Measurements from ENCODE around the gene KIF27.
"Not testable (repeated sequence)": the region's sequence is repeated elsewhere in the genome, so short reads cannot be mapped to it uniquely, and the experiment has no call there.

The KIF27 gene, protein sequence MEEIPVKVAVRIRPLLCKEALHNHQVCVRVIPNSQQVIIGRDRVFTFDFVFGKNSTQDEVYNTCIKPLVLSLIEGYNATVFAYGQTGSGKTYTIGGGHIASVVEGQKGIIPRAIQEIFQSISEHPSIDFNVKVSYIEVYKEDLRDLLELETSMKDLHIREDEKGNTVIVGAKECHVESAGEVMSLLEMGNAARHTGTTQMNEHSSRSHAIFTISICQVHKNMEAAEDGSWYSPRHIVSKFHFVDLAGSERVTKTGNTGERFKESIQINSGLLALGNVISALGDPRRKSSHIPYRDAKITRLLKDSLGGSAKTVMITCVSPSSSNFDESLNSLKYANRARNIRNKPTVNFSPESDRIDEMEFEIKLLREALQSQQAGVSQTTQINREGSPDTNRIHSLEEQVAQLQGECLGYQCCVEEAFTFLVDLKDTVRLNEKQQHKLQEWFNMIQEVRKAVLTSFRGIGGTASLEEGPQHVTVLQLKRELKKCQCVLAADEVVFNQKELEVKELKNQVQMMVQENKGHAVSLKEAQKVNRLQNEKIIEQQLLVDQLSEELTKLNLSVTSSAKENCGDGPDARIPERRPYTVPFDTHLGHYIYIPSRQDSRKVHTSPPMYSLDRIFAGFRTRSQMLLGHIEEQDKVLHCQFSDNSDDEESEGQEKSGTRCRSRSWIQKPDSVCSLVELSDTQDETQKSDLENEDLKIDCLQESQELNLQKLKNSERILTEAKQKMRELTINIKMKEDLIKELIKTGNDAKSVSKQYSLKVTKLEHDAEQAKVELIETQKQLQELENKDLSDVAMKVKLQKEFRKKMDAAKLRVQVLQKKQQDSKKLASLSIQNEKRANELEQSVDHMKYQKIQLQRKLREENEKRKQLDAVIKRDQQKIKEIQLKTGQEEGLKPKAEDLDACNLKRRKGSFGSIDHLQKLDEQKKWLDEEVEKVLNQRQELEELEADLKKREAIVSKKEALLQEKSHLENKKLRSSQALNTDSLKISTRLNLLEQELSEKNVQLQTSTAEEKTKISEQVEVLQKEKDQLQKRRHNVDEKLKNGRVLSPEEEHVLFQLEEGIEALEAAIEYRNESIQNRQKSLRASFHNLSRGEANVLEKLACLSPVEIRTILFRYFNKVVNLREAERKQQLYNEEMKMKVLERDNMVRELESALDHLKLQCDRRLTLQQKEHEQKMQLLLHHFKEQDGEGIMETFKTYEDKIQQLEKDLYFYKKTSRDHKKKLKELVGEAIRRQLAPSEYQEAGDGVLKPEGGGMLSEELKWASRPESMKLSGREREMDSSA (N-terminal part only)

DNA sequence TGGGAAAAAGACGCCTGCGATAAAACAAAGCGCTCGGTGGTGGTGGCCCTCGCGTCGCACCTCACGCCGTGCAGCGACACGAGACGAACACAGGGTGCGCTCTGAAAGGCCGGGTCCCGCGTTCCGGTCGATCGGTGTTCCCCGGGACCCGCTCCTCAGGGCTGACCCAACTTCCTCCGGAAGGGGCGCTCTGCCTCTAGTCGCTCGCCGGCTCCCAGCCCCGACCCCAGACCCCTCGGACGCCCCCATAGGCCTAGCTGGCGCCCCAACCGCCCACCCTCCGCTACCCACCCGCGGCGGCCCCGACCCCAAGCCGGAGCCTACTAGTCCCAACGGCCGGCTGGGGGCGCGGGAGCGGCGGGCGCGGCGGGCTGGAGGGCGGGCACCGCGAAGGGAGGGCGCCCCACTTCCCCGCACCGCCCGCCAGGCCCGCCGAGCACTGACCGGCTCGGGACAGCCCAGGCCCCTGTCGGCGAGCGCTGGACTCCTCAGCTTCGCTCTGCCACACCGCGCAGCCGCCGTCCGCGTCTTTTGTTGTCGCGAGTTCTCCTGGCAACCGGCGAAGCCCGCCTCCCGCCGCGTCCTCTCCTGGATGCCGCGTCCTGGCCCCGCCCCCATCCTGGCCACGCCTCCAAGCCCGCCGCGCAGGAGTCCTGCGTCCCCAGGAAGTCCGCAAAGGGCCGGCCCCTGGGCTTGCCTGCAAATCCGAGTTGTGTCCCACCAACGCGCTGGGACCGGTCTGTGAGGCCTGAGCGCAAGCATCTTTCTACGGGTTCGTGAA is at the start of gene KIF27:
TSS of gene KIF27 (minus strand) at position 506 of the 781 bp plus-strand sequence. CDS start 5,841 bp downstream, outside the sequence.
- DNase-seq = peak; percentile 36

DNA sequence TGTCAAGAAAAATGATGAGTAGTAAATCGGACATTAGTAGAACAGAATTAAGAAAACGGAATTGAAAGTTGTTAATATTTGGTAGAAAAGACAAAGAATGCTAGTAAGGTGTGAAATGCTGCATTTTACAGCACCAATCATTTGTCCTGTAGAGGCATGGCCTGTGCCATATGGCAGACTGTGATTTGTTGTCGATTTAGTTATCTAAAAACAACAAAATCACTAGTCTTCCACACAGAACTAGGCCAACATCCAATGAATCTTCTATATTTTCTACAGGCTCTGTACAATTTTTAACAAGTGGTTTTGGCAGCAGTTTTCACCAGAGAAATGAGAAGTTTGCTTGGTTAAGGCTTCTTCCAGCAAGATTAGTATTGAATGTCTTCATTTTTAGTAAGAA is 48.4 kb upstream of the KIF27 start:
- no peak for DNase-seq

DNA sequence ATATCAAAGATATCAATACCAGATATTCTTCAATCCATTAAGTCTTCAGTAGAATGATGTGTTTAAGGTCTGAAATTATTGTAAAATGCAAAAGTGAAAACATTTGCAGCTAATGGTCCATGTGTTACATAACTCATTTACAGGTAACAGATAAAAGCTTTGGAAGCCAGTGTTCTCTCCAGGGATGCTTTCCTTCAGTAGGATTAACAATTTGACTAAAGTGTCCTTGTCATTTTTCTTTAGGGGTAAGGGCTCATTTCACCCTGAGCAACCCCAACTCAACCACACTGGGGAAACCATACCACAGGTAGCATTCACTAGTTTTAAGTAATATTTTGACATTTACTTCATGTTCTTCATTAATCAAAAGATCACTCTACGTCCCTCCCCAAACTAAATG is 45.8 kb upstream of the KIF27 start:
- no peak for DNase-seq

DNA sequence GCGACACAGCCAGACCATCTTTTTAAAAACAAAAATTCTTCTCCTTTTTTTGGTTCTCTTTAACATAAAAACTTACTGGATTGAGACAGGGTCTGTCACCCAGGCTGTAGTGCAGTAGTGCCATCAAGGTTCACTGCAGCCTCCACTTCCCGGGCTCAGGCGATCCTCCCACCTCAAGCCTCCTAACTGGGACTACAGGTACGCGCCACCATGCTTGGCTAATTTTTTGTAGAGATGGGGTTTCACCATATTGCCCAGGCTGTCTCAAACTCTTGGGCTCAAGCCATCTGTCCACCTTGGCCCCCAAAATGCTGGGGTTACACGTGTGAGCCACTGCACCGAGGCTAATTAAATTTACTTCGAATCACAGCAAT is 45.0 kb upstream of the KIF27 start:
- DNase-seq = no peak

DNA sequence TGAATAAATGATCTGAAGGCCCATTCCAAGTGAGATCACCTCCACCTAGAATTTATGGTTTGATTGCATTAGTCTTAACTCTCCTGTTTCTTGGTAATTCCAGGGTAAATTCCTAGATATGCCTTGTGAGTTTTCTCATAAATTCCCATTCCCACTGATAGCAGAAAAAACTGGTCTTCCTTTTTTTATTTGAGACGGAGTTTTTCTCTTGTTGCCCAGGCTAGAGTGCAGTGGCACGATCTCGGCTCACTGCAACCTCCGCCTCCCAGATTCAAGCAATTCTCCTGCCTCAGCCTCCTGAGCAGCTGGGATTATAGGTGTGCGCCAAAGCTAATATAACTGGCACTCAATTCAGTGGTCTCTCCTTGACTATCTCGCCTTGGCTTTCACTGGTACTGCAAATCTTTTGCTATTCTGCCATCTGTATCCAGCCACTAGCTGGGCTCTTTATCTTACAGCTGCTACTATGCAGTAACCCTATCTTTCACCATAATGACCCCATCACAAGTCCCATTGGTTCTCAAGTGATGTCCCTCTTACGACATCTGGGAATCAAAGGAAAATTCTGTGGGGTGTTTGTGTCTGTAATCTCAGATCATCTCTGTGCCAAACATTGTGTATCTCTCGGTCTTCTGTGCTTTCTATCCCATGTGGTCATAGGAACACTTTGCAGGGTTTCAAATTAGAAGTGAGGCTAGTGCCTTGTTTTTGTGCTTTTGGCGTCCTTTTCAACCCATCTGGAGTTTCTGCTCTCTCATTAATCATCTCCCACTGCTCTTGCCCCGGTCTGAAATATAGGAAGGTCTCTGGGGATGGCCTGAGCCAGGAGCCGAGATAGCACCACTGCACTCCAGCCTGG is 44.3 kb upstream of the KIF27 start:
- no peak for DNase-seq

DNA sequence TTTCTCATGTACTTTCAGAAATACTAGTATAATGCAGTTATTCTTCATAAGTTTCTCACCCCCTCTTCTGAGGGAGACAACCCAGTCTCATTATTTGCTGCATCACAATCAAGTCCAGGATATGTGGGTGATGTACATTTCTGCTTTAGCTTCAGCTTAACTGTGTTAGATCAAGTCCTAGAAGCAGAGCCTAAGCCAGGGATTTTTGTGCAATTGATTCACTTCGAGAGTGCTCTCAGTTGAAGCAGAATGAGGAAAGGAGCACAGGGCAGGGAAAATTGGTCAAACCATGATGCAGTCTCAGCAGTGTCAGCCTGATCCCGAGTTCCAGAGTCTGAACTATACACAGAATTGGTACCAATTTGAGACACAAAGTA is 43.7 kb upstream of the KIF27 start:
- DNase-seq = no peak

DNA sequence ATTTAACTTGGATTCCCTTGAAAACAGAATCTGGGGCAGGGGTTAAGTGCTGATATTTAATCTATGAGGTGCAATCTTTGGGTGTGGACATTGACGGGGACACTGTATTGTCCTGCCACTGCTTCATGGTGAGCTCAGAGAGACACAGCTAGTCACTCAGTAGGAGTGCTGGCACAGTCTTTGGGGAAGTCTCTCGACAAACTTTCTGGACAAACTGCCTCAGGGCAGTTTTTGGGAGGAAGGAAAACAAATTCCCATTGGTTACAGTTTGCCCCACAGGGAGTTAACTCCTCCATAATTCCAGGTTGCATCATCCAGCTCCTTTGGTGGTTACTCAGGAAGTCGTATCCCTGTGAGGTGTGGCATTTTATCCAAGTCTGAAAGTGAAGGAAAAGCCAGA is 40.9 kb upstream of the KIF27 start:
- no peak for DNase-seq

DNA sequence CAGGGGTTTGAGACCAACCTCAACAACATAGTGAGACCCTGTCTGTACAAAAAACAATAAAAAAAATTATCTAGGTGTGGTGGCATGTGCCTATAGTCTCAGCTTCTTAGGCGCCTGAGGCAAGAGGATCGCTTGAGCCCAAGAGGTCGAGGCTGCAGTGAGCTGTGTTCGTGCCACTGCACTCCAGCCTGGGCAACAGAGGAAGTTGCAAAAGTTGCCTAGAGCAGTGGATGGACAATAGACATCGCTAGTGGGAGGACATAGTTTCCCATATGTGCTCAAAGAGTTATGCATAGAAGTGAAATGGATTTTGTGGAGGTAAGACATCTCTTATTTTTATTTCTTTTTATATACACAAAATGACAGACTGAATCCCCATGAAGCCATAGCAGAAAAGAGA is 39.8 kb upstream of the KIF27 start:
- DNase-seq = no peak

DNA sequence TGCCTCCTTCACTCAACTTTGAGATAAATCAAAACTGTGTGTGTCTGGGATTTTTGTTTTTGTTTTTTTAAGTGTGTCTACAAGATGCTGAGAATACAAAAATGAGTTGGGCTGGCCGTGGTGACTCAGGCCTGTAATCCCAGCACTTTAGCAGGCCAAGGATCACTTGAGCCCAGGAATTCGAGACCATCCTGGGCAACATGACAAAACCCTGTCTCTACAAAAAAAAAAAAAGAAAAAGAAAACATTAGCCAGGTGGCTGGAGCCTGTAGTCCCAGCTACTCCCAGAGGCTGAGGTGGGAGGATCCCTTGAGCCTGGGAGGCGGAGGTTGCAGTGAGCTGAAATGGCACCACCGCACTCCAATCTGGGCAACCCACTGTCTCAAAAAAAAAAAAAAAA is 37.8 kb upstream of the KIF27 start:
- DNase-seq = no peak

DNA sequence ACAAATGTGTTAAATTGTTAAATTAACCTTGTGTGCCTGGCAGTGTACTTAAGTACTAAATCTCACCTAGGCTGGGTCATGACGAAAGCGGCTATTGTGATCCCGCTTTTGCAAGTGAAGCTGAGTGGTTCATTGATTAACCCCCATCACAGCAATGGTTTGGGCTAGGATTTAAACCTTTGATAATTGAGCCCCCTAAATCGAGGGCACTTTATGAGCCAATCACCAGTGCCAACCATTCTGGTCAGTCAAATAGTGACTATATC is 35.9 kb upstream of the KIF27 start:
- no peak for DNase-seq

DNA sequence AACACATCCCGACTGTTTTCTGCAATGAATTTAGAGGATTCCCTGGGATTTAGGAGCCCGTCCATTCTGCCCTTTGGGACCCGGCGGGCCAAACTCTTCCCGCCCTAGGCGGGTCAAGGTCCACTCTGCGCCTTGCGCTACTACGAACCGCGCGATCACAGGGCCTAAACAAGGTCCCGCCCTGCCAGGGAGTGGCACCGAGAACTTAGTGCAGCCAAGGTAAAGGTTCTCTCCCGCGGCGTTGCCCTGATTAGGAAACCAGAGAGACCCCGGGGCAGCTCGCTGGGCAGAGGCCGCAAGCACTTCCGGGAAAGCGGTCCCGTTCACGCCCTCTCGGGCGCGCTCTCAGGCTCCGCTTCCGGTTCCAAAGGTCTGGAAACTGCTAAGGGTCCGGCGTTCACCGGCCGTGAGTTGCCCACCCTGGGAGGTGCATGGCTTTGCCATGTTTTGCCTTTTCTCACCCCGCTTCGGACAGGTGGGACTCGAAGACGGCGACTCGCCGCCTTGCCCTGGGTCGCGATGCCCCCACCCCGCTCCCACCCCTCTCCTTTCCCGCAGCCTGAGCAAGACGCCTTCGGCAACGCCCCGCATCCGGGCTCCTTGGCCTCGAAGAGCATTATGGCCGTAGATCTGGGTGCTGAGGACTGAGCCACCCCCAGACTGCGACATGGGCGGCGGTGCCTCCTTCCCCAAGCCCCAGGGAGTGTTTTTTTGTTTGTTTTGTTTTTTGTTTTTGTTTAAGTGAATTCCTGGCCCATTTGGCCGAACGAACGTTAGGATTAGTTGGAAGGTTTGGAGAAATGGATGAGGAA is 35.4 kb upstream of the KIF27 start:
- no peak for DNase-seq

DNA sequence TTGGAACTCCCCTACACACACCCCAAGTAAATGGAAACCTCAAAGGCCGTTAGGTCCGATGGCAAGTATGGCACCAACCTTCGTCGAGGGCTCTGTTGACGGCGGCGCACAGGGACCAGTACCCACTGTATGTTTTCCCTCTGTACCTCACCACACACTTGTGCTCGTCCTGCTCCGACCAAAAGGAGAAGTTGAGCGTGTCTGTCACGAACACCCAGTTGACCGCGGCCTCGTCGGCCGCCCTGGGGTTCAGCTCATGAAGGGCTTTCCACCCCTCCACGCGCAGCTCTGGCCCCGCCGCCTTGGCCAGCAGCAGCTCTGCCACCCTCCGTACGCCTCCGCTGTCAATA is 34.8 kb upstream of the KIF27 start:
- DNase-seq = no peak

DNA sequence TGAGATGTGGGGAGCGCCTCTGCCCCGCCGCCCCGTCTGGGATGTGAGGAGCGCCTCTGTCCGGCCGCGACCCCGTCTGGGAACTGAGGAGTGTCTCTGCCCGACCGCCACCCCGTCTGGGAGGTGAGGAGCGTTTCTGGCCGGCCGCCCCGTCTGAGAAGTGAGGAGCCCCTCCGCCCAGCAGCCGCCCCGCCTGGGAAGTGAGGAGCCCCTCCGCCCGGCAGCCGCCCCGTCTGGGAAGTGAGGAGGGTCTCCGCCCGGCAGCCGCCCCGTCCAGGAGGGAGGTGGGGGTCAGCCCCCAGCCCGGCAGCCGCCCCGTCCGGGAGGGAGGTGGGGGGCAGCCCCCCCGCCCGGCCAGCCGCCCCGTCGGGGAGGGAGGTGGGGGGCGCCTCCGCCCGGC is 26.9 kb upstream of the KIF27 start:
- not testable (repeated sequence) for DNase-seq

DNA sequence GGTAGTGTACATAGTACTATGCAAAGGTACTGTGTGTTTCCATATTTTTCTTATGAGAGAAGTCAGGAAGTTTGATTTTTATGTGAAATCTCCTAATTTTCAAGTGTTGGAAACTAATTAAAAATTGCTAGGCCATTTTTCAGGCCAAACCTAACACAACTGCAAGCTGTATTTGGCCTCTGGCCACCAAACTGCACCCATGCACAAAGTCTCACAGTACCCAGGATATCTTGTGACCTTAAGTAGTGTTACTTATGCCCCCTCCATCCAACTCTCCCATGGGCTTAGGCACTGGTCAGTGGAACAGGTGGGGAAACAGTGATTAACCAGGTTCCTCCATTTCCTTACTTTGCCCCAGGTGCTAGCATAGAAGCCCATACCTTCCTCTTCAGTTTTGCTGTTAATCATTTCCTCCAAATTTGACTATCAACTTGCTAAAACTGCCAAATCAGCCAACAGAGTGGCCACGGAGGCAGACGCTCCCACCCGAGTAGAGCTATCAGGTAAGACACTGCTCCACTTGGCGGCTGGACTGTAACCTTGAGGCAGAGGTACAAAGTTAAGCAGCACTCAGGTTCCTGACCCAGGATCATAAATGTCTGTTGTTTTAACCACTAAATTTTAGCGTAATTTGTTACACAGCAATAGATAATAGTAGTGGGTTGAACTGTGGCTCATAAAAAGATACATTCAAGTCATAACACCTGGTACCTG is 19.5 kb upstream of the KIF27 start:
- DNase-seq = no peak

DNA sequence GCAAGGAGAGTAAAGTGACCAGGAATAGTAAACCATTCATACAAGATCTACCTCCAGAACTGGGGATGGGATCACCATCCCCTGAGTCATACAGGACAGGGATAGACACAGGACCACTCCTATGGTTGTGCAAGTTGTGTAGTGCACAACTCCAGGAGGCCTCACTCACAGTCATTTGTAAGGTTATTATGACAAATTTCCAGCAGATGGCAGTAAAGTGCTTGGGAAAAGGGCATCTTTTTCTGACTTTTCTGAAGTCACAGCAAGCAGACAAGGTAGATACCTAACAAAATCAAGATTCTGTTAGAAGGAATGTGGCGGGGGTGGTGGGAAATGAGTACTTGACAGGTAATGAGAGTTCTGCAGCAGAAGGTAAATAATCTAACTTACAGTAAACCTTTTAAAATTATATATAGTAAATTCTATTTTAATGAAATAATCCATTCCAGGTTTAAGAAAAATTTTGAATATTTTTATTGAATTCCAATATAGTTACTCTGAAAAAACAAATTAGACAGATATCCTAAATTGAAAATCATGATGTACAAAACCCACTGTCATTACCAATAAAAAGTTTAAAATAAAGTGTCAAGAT is 16.7 kb upstream of the KIF27 start:
- DNase-seq = no peak

DNA sequence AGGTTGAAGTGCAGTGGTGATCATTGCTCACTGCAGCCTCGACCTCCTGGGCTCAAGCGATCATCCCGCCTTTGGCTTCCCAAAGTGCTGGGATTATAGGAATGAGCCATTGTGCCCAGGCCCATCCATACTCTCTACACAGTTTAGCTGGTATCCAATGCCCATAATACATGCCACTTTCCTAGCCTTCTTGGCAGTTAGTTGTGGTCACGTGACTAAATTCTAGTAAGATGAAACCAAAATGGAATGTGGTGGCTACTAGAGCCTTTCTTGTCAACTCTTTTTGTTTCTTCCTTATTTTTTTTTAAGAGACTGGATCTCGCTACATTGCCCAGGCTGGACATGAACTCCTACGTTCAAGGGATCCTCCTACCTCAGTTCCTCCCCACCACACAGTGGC is 15.3 kb upstream of the KIF27 start:
- DNase-seq = no peak

DNA sequence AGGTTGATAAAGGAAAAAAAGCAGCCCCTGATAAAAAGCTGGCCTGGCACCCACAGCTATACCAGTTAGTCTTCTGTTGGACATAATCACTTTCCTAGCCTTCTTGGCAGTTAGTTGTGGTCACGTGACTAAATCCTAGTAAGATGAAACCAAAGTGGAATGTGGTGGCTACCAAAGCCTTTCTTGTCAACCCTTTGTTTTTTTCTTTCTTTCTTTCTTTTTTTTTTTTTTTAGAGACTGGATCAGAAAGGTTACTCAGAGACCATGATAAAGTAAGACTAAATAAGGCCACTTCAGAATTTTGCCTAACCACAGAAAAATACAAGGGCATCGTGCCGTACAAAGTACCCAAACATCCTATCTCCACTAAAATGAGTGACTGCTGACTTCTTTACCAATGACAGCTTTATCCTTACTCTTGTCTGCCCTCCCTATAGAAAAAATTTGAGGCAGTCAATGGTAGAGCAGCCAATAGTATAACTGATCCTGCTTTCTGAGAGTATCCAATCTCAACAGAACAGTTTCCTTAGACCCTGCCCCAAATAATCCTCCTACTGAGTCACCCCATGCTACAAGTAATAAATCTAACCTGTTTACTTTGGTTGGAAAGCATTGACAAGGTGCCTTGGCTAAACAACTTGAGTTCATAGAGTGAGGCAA is 14.2 kb upstream of the KIF27 start:
- DNase-seq = no peak

DNA sequence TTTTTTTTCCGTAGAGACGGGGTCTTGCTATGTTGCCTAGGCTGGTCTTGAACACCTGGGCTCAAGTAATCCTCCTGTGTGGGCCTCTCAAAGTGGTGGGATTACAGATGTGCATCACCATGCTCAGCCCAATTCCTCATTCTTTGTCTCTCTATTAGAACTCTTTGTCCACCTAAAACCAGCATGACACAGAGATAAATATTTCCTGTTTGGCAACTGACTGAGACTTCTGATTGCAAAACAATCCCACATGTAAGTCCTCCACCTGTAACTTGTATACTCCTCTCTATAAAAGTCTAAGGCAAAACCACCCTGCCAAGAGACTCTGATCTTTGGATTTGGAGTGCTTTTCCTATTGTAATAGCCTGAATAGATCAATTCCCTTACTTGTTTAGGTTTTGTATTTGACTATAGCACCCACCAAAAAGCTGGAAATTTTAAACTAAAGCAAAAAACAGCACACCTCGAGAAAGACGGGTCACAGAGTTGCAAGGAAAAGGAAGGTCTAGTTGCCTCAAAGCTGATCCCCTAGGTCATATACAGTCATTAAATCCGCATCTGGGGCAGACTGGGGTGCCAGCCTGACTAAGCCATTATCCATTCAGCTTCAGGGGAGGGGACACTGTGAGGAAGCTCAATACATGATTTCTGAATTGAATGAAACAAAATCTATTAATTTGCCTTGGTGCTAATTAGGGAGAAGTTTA is 13.5 kb upstream of the KIF27 start:
- no peak for DNase-seq

DNA sequence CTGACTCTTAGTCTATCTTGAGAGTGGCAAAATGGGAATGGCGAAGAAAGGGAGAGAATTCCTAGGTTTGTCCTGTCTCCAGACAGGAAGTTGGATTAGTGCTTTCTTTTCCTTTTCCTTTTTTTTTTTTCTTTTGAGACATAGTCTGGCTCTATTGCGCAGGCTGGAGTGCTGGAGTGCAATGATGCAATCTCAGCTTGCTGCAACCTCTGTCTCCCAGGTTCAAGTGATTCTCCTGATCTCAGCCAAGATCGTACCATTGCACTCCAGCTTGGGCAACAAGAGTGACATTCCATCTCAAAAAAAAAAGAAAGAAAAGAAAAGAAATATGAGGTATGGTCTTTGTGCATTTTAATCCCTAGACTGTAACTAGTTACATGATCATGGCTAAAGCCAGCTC is 12.6 kb upstream of the KIF27 start:
- no peak for DNase-seq

All from SIG-M5 (cell line).